Right atrium auricular region (tissue), 2 donors: ENCODE measurements around the gene NEGR1. TPM values are rescaled to one million over a fixed set of nuclear protein-coding genes. Genes with fewer than 3 reads are reported as not detected.

ENCODE experiments used
- DNase-seq: peaks from one replicate; pipeline ENCODE4 v3.0.0-alpha.2; 2019; ENCODE audit warnings: low spot score
- H3K27ac ChIP-seq, 2 donors: fragments of 200-600 bp; sonication (generic); 1 replicate in 1 of 2; 2 replicates in 1 of 2; pipeline ENCODE4 v1.5.1; 2016 to 2019
- H3K27me3 ChIP-seq, 2 donors: fragments of 200-600 bp; sonication (generic); one replicate each; pipeline versions ENCODE4 v1.5.1 to v1.6.0; 2017 to 2019
- H3K36me3 ChIP-seq: fragments of 200-600 bp; sonication (generic); one replicate; pipeline ENCODE4 v1.5.1; 2016
- H3K4me1 ChIP-seq, 2 donors: fragments of 200-600 bp; sonication (generic); one replicate each; pipeline versions ENCODE4 v1.5.1 to v1.6.0; 2017 to 2019
- H3K4me3 ChIP-seq, 2 donors: fragments of 200-600 bp; sonication (generic); 1 replicate in 1 of 2; 2 replicates in 1 of 2; pipeline ENCODE4 v1.5.1; 2017 to 2019; ENCODE audit warnings: mild to moderate bottlenecking in 1 of 2, moderate library complexity in 1 of 2
- H3K9me3 ChIP-seq, 2 donors: fragments of 200-600 bp; sonication (generic); one replicate each; pipeline ENCODE4 v1.5.1; 2019
- total RNA-seq, 2 donors: library from RNA; depleted of rRNA; stranded (reverse); fragments of >200 nt; gene quantifications; one replicate each; pipeline ENCODE4 v1.1.0, GENCODE V29; 2016
- TF ChIP-seq, protein P1 (sequence below), 2 donors: fragments of 200-600 bp; sonication (generic); IDR thresholded peaks; one replicate each; pipeline ENCODE4 v1.5.1; 2019; ENCODE audit warnings: antibody characterized with exemption in 2 of 2

The NEGR1 gene
- total RNA-seq, 2 donors from 2014 or later, result 9.3 to 9.9 TPM

DNA sequence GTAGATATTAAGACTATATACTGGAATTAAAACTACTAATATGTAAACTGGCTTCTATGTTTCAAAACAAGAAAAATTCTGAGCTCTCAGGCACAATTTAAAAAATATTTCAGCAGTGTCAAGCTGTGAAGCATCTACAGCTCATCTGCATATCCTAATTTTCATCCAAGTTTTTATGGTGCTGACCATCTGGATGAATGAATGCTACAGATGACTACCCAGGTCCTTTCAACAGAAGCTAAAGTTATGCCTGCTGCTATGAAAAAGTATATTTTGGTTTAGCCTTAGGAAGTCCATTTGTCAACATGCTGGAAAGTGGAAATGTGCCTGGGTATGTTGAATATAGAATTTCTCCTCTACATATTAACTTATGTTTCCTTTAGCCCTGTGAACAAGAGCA lies 206.9 kb downstream of the NEGR1 start:
- DNase-seq, result no peak
- Histone ChIP-seq H3K36me3 (no peaks in the 10 kb centered on the region), H3K9me3 (no peaks in the 10 kb centered on the region), H3K4me1 (no peaks in the 10 kb centered on the region), H3K27ac (no peak overlapping the region), H3K4me3 (no peak overlapping the region), H3K27me3 (no peaks in the 10 kb centered on the region)
- TF ChIP-seq, protein P1, sequence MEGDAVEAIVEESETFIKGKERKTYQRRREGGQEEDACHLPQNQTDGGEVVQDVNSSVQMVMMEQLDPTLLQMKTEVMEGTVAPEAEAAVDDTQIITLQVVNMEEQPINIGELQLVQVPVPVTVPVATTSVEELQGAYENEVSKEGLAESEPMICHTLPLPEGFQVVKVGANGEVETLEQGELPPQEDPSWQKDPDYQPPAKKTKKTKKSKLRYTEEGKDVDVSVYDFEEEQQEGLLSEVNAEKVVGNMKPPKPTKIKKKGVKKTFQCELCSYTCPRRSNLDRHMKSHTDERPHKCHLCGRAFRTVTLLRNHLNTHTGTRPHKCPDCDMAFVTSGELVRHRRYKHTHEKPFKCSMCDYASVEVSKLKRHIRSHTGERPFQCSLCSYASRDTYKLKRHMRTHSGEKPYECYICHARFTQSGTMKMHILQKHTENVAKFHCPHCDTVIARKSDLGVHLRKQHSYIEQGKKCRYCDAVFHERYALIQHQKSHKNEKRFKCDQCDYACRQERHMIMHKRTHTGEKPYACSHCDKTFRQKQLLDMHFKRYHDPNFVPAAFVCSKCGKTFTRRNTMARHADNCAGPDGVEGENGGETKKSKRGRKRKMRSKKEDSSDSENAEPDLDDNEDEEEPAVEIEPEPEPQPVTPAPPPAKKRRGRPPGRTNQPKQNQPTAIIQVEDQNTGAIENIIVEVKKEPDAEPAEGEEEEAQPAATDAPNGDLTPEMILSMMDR (IDR thresholded peaks at IDR 0.05), result no peak

DNA sequence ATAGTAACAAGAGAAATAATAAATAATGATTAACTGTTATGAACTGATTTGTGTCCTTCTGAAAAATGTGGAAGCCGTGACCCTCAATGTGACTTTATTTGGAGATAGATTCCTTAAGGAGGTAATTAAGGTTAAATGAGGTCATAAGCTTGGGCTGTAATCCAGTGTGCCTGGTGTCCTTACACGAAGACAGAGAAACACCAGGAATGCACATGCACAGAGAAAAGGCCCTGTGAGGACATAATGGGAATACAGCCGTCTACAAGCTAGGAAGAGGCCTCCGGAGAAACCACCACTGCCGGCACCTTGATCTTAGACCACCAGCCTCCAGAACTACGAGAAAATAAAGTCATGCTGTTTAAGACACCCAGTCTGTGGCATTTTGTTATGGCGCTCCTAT lies 215.9 kb downstream of the NEGR1 start:
- TF ChIP-seq, protein P1 (IDR thresholded peaks at IDR 0.05), result no peak
- Histone ChIP-seq H3K36me3 (no peaks in the 10 kb centered on the region), H3K9me3 (no peaks in the 10 kb centered on the region)

DNA sequence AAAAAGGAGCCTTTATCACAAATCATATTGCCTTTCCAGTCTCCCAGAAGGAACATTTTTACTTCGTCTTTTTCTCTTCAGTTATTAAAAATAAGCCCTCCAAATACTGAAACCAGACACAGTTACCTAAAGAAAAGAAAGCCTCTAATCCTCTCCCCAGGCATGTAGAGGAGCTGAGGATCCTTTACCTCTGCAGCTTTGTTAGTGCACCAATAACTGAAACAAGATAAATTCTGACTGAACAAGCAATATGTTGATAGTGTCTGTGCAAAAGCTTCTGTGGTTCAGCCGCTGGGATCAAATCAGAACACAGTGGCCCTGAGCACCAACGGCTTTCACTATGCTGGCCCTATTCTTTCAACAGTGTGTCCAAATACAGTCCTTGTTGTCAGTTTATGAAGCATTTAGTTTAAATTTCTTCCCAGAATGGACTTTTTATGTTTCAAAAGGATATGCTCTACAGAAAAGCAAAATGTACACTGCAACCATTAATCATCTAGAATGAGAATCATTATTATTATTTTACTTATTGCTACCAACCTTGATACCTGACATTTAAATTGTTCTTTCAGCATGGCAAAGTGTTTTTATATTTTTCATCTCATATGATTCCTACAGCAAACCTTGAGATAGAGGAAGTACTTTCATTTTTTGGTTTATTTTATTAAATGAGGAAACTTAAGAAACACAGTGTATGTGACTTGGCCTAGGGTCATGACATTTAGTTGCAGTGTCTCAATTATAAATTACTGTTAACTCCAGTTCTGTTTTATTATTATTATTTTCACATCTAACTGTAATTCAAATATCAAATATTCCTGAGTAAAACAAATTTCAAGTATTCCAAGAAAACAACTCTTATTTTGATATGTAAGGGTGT lies 217.9 kb downstream of the NEGR1 start:
- Histone ChIP-seq H3K9me3 (no peaks in the 10 kb centered on the region), H3K4me1 (no peaks in the 10 kb centered on the region), H3K27ac (no peak overlapping the region), H3K36me3 (no peaks in the 10 kb centered on the region), H3K27me3 (no peaks in the 10 kb centered on the region), H3K4me3 (no peak overlapping the region)
- TF ChIP-seq, protein P1 (IDR thresholded peaks at IDR 0.05), result no peak
- no peak for DNase-seq

More for the DNA sequence above, 215.9 kb downstream of the NEGR1 start:
- H3K4me1 ChIP-seq, result no peaks in the 10 kb centered on the region
- no peaks in the 10 kb centered on the region for H3K27me3 ChIP-seq
- no peak overlapping the region for H3K4me3 ChIP-seq
- no peak for DNase-seq
- no peak overlapping the region for H3K27ac ChIP-seq

DNA sequence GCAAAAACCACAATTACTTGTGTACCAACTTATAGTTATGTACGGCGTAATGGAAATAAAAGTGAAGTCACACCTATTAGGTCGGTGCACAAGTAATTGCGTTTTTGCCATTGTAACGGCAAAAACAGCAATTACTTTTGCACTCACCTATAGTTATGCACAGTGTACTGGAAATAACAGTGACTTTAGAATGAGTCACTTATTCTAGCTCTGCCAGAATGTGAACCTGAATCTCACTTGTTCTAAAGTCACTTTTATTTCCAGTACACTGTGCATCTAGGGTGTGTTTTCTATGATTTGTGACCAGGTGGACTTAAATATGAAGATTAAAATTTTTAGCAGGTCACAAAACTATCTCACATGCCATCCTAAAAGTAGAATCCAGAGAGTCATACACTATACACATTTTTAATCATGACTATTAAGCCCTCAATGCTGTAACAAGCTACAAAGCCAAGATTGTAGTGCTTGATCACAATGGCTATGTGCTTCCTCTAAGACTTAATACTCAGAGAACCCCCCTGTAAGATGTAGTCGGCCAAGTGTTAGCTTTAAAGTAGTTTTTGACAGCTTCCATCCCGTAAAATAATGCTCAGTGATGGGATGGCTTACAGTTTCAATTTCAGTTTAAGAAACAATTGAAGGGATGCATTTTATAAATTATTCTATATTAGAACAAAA lies 218.8 kb downstream of the NEGR1 start:
- TF ChIP-seq, protein P1 (IDR thresholded peaks at IDR 0.05), result no peak
- H3K27me3 ChIP-seq, result no peaks in the 10 kb centered on the region
- H3K9me3 ChIP-seq, result no peaks in the 10 kb centered on the region
- no peak overlapping the region for H3K4me3 ChIP-seq
- H3K4me1 ChIP-seq, result no peaks in the 10 kb centered on the region
- no peak overlapping the region for H3K27ac ChIP-seq
- no peak for DNase-seq
- no peaks in the 10 kb centered on the region for H3K36me3 ChIP-seq

DNA sequence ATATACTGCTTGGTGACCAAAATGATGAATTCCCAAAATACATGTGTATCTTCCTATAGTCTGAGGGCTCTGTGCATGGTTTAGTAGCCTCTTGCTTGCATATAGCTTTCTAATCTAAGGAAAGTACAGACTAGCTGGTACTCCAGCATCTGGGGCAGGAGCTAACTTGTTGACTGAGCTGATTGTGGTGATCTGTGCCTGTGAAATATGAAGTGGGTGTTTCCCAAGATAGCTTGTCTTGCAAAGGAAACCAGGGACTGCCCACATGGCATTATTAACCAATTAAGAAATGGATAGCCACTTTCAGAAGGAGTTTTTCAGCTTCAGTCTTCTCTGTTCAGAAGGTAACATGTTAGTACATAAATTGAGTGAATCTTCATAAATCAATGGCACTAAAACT lies 219.8 kb downstream of the NEGR1 start:
- Histone ChIP-seq H3K4me1 (no peaks in the 10 kb centered on the region), H3K36me3 (no peaks in the 10 kb centered on the region), H3K27ac (no peak overlapping the region), H3K27me3 (no peaks in the 10 kb centered on the region), H3K4me3 (no peak overlapping the region), H3K9me3 (no peaks in the 10 kb centered on the region)
- TF ChIP-seq, protein P1 (IDR thresholded peaks at IDR 0.05), result no peak
- no peak for DNase-seq
